ENCODE results near the gene PLCB1.

DNA sequence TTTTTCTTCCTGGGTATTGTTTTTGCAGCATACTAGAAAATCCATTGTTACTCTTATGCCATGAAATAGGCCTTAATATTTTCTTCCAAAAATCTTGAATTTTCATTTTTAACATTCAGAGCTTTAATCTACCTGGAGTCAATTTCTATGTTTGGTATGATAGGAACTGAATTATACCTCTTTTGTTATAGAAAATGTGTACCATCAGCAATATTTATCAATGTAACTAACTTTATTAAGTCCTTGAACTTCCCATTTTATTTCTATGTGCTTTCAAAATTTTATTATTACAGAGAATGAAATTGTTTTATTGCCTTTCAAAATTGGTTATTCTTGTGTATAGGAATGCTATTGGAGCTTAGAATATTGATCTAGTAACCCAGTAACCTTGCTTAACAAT is 68.2 kb downstream of the PLCB1 start:
- no peak for TF ChIP-seq CTCF (IDR thresholded peaks at IDR 0.05; ENCODE audit: low read depth, low read length, poor library complexity, severe bottlenecking)
- TF ChIP-seq EZH2phosphoT487 (IDR thresholded peaks at IDR 0.05; ENCODE audit: borderline replicate concordance, low read length), result no peak
